ENCODE data around the gene TSHZ3.

TSHZ3 gene

DNA sequence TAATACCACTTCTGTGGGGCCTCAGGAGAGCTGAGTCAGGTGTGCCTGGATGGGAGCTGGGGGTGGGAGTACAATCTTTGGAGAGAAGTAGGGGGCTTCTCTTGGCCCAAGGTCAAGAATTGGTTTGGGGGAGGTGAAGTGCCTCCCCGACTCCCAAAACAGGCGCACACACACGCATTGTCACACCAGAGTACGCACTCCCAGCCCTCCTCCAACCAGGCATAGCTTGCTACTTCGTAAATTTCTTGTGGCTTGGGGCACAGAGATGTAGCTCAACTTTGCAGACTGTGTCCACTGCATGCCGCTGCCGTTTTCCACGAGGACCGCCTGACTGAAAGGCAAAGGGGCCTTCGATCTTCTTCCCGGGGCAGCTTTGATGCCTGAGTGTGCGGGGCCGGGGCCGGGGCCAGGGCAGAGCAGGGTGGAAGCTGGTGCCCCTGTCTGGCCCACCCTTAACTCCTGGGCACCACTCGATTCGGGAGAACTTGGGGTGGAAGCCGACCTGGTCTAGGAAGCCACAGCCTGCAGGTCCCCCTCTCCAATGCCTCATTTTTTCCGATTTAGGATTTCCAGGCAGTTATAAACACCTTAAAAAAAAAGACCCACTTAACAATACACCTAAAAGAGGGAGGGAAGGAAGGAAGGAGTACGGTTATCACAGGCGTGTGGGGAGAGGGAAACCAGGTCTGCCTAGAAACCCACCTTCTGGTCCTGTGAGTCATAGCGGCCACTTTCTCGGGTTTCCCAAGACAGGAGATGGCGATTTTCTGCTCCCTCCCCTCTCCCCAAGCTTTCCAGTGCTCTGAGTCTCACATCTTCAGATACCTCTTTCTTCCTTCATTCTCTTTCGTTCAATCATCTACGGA lies 5.8 kb upstream of the TSHZ3 start:
- DNase-seq (ENCODE audit: low spot score): peak; percentile 23

GRCh38 chr19:31354316-31354715 lies 5.1 kb upstream of the TSHZ3 start:
- TF ChIP-seq, protein P1, sequence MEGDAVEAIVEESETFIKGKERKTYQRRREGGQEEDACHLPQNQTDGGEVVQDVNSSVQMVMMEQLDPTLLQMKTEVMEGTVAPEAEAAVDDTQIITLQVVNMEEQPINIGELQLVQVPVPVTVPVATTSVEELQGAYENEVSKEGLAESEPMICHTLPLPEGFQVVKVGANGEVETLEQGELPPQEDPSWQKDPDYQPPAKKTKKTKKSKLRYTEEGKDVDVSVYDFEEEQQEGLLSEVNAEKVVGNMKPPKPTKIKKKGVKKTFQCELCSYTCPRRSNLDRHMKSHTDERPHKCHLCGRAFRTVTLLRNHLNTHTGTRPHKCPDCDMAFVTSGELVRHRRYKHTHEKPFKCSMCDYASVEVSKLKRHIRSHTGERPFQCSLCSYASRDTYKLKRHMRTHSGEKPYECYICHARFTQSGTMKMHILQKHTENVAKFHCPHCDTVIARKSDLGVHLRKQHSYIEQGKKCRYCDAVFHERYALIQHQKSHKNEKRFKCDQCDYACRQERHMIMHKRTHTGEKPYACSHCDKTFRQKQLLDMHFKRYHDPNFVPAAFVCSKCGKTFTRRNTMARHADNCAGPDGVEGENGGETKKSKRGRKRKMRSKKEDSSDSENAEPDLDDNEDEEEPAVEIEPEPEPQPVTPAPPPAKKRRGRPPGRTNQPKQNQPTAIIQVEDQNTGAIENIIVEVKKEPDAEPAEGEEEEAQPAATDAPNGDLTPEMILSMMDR (IDR thresholded peaks at IDR 0.05; ENCODE audit: extremely low read depth, missing control alignments): no peak
- peak; percentile 15 for DNase-seq (ENCODE audit: low spot score)

More for the DNA sequence above, 5.8 kb upstream of the TSHZ3 start:
- TF ChIP-seq, protein P1 (IDR thresholded peaks at IDR 0.05; ENCODE audit: extremely low read depth, missing control alignments): no peak

- no peak for DNase-seq (ENCODE audit: low spot score)
- TF ChIP-seq, protein P1 (IDR thresholded peaks at IDR 0.05; ENCODE audit: extremely low read depth, missing control alignments): no peak
Measured at GRCh38 chr19:31353833-31354232, 4.6 kb upstream of the TSHZ3 start.

- TF ChIP-seq, protein P1 (IDR thresholded peaks at IDR 0.05; ENCODE audit: extremely low read depth, missing control alignments): no peak
- peak; percentile 22 for DNase-seq (ENCODE audit: low spot score)
Measured at GRCh38 chr19:31352782-31353651, 3.8 kb upstream of the TSHZ3 start.

DNA sequence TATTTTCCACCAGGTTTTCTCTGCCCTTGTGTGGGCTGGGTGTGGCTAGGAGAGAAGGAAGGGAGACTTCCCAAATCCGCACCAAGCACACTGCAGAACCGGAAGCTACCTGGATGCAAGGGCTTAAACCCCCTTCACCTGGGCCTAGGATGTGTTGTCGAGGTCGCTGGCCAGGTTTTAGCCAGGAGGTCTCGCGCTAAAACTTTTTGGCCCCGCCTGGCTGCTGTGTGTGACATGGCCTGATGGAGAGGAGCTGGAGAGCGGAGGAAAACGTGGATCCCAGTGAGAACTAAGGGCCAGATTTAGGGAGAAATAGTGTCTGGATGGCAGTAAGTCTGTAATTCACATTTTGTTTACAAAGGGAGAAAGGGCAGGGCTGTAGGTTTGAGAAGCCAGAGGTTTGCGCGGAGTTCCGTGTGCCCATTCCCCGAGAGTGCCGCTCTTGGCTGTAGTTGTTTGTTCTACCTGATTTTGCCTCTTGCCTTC lies 3.1 kb upstream of the TSHZ3 start:
- TF ChIP-seq, protein P1 (IDR thresholded peaks at IDR 0.05; ENCODE audit: extremely low read depth, missing control alignments): no peak
- peak; percentile 24 for DNase-seq (ENCODE audit: low spot score)

DNA sequence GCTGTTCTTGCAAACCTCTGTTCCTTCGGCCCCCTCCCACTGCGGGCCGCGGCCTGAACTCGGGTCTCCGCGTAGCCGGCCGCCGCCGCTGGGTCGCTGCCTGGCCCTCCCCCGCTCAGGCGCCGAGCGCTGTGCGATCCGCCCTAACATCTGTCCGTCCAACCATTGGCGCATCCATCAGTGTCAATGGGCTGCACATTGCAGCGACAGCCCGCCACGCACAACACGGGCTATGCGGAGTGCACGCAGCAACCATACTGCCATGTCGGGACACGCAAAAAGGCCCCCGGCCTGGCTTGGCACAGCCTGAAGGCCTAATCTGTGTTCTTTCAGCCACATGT lies 2.6 kb upstream of the TSHZ3 start:
- TF ChIP-seq, protein P1 (IDR thresholded peaks at IDR 0.05; ENCODE audit: extremely low read depth, missing control alignments): no peak
- no peak for DNase-seq (ENCODE audit: low spot score)

All from GM20000 (cell line).